ENCODE data around the gene MMP14. TPM values are rescaled to one million over a fixed set of nuclear protein-coding genes. Genes with fewer than 3 reads are reported as not detected.

Gene MMP14
- total and polyA plus RNA-seq, 7 donors, result 7.6 to 18.5 (median 14.0) TPM

- Histone ChIP-seq H3K36me3 (ENCODE audit: insufficient read depth in 1 of 2, low read depth in 1 of 2) (no peaks in the 10 kb centered on the region), H3K27me3 (ENCODE audit: insufficient read depth in 3 of 3, low read length in 2 of 3) (peaks cover 0 to 26% (median 0%) of the 10 kb centered on the region in 3 donors), H3K4me1 (no peaks in the 10 kb centered on the region), H3K9me3 (no peaks in the 10 kb centered on the region), H3K4me3 (peak overlapping the region; percentile 65), H3K27ac (no peak overlapping the region)
- ATAC-seq (peak; percentile 55 to 75 (median 62)), DNase-seq (peak; percentile 73 to 78)
- TF ChIP-seq CTCF (IDR thresholded peaks at IDR 0.05), result no peak
- intact Hi-C loops (cut with DNase I), result no loop called here
- 4 to 5% (median 4%) methylated on average over 66 to 77 of the region's 77 CpGs for WGBS, 3 donors
Observed at GRCh38 chr14:22886500-22887259, 50.3 kb downstream of the MMP14 start.

GRCh38 chr14:22887260-22887989, 51.0 kb downstream of the MMP14 start:
- no peak for TF ChIP-seq CTCF (IDR thresholded peaks at IDR 0.05)
- Histone ChIP-seq H3K4me3 (peak overlapping the region; percentile 65), H3K4me1 (no peaks in the 10 kb centered on the region), H3K9me3 (no peaks in the 10 kb centered on the region), H3K36me3 (ENCODE audit: insufficient read depth in 1 of 2, low read depth in 1 of 2) (no peaks in the 10 kb centered on the region), H3K27ac (no peak overlapping the region), H3K27me3 (ENCODE audit: insufficient read depth in 3 of 3, low read length in 2 of 3) (peaks cover 0 to 26% (median 0%) of the 10 kb centered on the region in 3 donors)
- intact Hi-C loops (cut with DNase I), result no loop called here
- WGBS, 3 donors, result 33 to 42% (median 37%) methylated on average over 11 of the region's 11 CpGs
- no peak for DNase-seq
- ATAC-seq, result peak in 2 of 4 donors; percentile 13 to 18

GRCh38 chr14:22887990-22888378, 51.6 kb downstream of the MMP14 start:
- Histone ChIP-seq H3K9me3 (no peaks in the 10 kb centered on the region), H3K4me1 (no peaks in the 10 kb centered on the region), H3K36me3 (ENCODE audit: insufficient read depth in 1 of 2, low read depth in 1 of 2) (no peaks in the 10 kb centered on the region), H3K27me3 (ENCODE audit: insufficient read depth in 3 of 3, low read length in 2 of 3) (peaks cover 0 to 26% (median 0%) of the 10 kb centered on the region in 3 donors), H3K27ac (no peak overlapping the region), H3K4me3 (no peak overlapping the region)
- intact Hi-C loops (cut with DNase I), result no loop called here
- 73 to 77% (median 73%) methylated on average over 5 of the region's 5 CpGs for WGBS, 3 donors
- TF ChIP-seq CTCF (IDR thresholded peaks at IDR 0.05), result no peak
- ATAC-seq, result no peak
- DNase-seq, result no peak

GRCh38 chr14:22888662-22889061, 52.3 kb downstream of the MMP14 start:
- Histone ChIP-seq H3K4me3 (no peak overlapping the region), H3K4me1 (no peaks in the 10 kb centered on the region), H3K36me3 (ENCODE audit: insufficient read depth in 1 of 2, low read depth in 1 of 2) (no peaks in the 10 kb centered on the region), H3K9me3 (no peaks in the 10 kb centered on the region), H3K27ac (no peak overlapping the region), H3K27me3 (ENCODE audit: insufficient read depth in 3 of 3, low read length in 2 of 3) (peaks cover 0 to 21% (median 0%) of the 10 kb centered on the region in 3 donors)
- TF ChIP-seq CTCF (IDR thresholded peaks at IDR 0.05), result no peak
- ATAC-seq, result no peak
- intact Hi-C loops (cut with DNase I), result no loop called here
- 83 to 89% (median 84%) methylated on average over 4 of the region's 4 CpGs for WGBS, 3 donors
- no peak for DNase-seq

Measured in psoas muscle (tissue), 8 donors.